ENCODE data around the gene NKAIN1. TPM values are rescaled to one million over a fixed set of nuclear protein-coding genes. Genes with fewer than 3 reads are reported as not detected.
A peak's percentile ranks its signal among the peaks of the same experiment; 100 is the strongest.
"Not testable (repeated sequence)": the region's sequence is repeated elsewhere in the genome, so short reads cannot be mapped to it uniquely, and the experiment has no call there.

The NKAIN1 gene
- total RNA-seq, 1 experiment from 2014 or later: not detected

DNA sequence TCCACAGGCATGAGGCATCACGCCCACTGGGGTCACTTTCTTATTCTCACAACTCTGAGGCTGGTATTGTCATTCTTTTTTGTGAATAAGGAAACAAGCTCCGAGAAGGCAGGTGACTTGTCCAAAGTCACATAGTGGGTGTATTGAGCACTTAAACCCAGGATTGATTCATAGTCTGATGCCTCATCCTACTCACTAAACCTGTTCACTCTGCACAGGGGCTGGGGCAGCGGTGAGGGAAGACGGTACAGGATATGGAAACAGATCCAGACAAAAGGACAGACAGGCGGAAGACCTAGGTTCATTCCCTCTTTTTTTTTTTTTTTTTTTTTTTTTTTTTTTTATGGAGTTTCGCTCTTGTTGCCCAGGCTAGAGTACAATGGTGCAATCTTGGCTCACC is 56.6 kb downstream of the NKAIN1 start:
- Mint-ChIP-seq H3K36me3 (ENCODE audit: insufficient read depth, unreplicated experiment) (peaks cover 4% of the 10 kb centered on the region), H3K27me3 (ENCODE audit: unreplicated experiment) (peaks cover 72% of the 10 kb centered on the region), H3K4me1 (ENCODE audit: low read depth, unreplicated experiment) (no peaks in the 10 kb centered on the region), H3K9me3 (ENCODE audit: low read depth, unreplicated experiment) (no peaks in the 10 kb centered on the region), H3K27ac (ENCODE audit: unreplicated experiment) (no peak overlapping the region), H3K4me3 (ENCODE audit: low read depth, unreplicated experiment) (no peak overlapping the region)
- no peak for DNase-seq
- CTCF ChIA-PET: interaction anchor here (0.7 to 2.2 kb wide), 5 partner anchors 192 to 462 kb away, joined by 3 to 5 read pairs (median 3); partner anchors contain the start of gene PEF1
- TF ChIP-seq, protein P1, sequence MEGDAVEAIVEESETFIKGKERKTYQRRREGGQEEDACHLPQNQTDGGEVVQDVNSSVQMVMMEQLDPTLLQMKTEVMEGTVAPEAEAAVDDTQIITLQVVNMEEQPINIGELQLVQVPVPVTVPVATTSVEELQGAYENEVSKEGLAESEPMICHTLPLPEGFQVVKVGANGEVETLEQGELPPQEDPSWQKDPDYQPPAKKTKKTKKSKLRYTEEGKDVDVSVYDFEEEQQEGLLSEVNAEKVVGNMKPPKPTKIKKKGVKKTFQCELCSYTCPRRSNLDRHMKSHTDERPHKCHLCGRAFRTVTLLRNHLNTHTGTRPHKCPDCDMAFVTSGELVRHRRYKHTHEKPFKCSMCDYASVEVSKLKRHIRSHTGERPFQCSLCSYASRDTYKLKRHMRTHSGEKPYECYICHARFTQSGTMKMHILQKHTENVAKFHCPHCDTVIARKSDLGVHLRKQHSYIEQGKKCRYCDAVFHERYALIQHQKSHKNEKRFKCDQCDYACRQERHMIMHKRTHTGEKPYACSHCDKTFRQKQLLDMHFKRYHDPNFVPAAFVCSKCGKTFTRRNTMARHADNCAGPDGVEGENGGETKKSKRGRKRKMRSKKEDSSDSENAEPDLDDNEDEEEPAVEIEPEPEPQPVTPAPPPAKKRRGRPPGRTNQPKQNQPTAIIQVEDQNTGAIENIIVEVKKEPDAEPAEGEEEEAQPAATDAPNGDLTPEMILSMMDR (IDR thresholded peaks at IDR 0.05; ENCODE audit: unreplicated experiment): no peak
- no TSS peak for BruUV-seq (replicated peaks)
- intact Hi-C loops (cut with micrococcal nuclease; ENCODE audit: unreplicated experiment): no loop called here

DNA sequence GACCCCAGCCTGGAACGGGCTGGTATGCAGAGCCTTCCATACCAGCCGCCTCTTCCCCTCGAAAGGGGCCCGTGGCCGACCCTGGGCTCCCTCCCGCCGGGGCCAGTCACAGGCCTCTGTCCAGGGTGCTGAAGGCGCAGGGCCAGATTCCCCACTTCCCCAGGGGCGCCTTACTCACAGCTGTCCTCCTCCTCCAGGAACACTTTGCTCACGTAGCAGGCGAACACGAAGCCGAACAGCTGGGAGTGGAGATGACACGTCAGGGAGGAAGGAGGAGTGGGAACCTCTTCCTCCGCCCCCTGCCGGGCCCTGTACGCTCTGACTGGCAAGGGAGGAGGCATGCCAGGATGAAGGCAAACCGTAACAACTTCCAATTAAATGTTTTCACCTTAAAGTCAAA is 57.3 kb downstream of the NKAIN1 start:
- peak; percentile 84 for DNase-seq
- no TSS peak for BruUV-seq (replicated peaks)
- CTCF ChIA-PET: interaction anchor here (0.7 to 2.4 kb wide), 2 partner anchors 11 to 240 kb away, joined by 3 to 9 read pairs; no protein-coding TSS in a partner anchor
- TF ChIP-seq, protein P1 (IDR thresholded peaks at IDR 0.05; ENCODE audit: unreplicated experiment): peak; percentile 31
- H3K27ac Mint-ChIP-seq (ENCODE audit: unreplicated experiment): no peak overlapping the region
- no peaks in the 10 kb centered on the region for H3K4me1 Mint-ChIP-seq (ENCODE audit: low read depth, unreplicated experiment)
- H3K9me3 Mint-ChIP-seq (ENCODE audit: low read depth, unreplicated experiment): no peaks in the 10 kb centered on the region
- intact Hi-C loops (cut with micrococcal nuclease; ENCODE audit: unreplicated experiment): no loop called here
- peaks cover 72% of the 10 kb centered on the region for H3K27me3 Mint-ChIP-seq (ENCODE audit: unreplicated experiment)
- peak overlapping the region; percentile 44 for H3K4me3 Mint-ChIP-seq (ENCODE audit: low read depth, unreplicated experiment)
- H3K36me3 Mint-ChIP-seq (ENCODE audit: insufficient read depth, unreplicated experiment): peaks cover 4% of the 10 kb centered on the region

DNA sequence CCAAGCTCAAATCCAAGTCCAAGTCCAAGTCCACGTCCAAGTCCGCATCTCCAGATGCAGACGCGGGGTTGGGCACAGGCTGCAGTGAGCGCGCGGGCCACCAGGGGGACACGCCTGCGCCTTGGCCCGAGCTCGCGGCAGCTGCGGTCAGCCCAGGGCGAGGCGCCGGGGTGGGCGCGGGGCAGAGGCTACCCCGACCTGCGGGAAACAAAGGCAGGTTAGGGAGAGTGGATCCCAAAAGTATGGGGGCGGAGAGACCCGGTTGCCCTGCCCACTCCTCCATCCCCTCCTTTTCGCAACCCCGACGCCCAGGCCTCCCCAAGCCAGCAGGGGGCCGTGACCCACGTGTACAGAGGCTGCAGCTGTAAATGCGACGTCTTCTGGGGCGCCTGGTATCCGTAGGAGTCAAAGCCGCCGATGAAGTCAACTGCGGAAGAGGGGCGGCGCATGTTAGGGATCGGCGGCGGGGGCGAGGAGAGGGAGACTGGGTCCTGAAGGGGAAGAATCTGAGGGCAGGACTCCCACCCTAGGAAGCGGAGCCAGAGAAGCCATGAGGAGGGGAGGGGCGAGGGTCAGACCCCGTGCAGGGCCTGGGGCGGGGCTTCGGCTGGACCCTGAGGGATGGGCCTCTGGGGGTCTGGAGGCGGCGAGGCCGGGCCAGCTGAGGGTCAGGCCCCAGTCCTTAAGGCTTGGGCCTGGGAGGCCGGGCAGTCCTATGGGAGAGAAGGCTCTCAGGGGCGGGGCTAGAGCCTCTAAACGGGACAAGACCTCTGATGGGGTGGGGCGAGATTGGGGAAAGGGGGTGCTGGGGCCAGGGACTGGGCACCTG is 58.0 kb downstream of the NKAIN1 start:
- intact Hi-C loops (cut with micrococcal nuclease; ENCODE audit: unreplicated experiment): no loop called here
- BruUV-seq (replicated peaks): no TSS peak
- H3K9me3 Mint-ChIP-seq (ENCODE audit: low read depth, unreplicated experiment): no peaks in the 10 kb centered on the region
- peaks cover 70% of the 10 kb centered on the region for H3K27me3 Mint-ChIP-seq (ENCODE audit: unreplicated experiment)
- TF ChIP-seq, protein P1 (IDR thresholded peaks at IDR 0.05; ENCODE audit: unreplicated experiment): peak; percentile 84
- H3K36me3 Mint-ChIP-seq (ENCODE audit: insufficient read depth, unreplicated experiment): peaks cover 4% of the 10 kb centered on the region
- CTCF ChIA-PET: interaction anchor here (0.5 to 2.4 kb wide), 4 partner anchors 11 to 607 kb away, joined by 3 to 9 read pairs (median 3); no protein-coding TSS in a partner anchor
- H3K4me3 Mint-ChIP-seq (ENCODE audit: low read depth, unreplicated experiment): peak overlapping the region; percentile 44
- H3K27ac Mint-ChIP-seq (ENCODE audit: unreplicated experiment): no peak overlapping the region
- no peaks in the 10 kb centered on the region for H3K4me1 Mint-ChIP-seq (ENCODE audit: low read depth, unreplicated experiment)
- DNase-seq: peak; percentile 79

DNA sequence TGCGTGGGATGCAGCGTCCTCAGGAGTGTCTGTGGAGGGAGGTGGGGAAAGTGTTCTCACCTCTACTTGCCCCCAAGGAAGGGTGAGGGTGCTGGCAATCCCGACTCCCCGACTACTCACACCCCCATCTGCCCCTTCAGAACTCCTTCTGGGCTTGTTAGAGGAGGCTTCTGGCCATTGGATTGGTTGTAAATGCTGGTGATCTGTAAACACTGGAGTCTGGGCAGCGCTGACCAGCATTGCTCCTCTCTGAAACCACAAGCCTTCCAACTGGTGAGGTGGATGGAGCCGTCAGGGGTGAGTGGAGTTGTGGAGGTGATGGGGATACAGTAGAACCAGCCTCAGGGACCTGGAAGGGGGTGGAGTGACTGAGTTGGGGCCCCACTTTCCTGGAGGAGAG is 59.3 kb downstream of the NKAIN1 start:
- H3K4me1 Mint-ChIP-seq (ENCODE audit: low read depth, unreplicated experiment): no peaks in the 10 kb centered on the region
- H3K27ac Mint-ChIP-seq (ENCODE audit: unreplicated experiment): no peak overlapping the region
- TF ChIP-seq, protein P1 (IDR thresholded peaks at IDR 0.05; ENCODE audit: unreplicated experiment): no peak
- CTCF ChIA-PET: interaction anchor here (1.5 to 2.4 kb wide), 3 partner anchors 9 to 117 kb away, joined by 3 to 9 read pairs (median 3); no protein-coding TSS in a partner anchor
- H3K4me3 Mint-ChIP-seq (ENCODE audit: low read depth, unreplicated experiment): no peak overlapping the region
- H3K36me3 Mint-ChIP-seq (ENCODE audit: insufficient read depth, unreplicated experiment): peaks cover 4% of the 10 kb centered on the region
- no peaks in the 10 kb centered on the region for H3K9me3 Mint-ChIP-seq (ENCODE audit: low read depth, unreplicated experiment)
- BruUV-seq (replicated peaks): no TSS peak
- H3K27me3 Mint-ChIP-seq (ENCODE audit: unreplicated experiment): peaks cover 64% of the 10 kb centered on the region
- intact Hi-C loops (cut with micrococcal nuclease; ENCODE audit: unreplicated experiment): no loop called here
- no peak for DNase-seq

GRCh38 chr1:31176291-31176690 is 63.4 kb downstream of the NKAIN1 start:
- H3K4me3 Mint-ChIP-seq (ENCODE audit: low read depth, unreplicated experiment); H3K4me1 Mint-ChIP-seq (ENCODE audit: low read depth, unreplicated experiment); DNase-seq; intact Hi-C loops (cut with micrococcal nuclease; ENCODE audit: unreplicated experiment); H3K9me3 Mint-ChIP-seq (ENCODE audit: low read depth, unreplicated experiment); BruUV-seq (replicated peaks); H3K36me3 Mint-ChIP-seq (ENCODE audit: insufficient read depth, unreplicated experiment); H3K27ac Mint-ChIP-seq (ENCODE audit: unreplicated experiment); CTCF ChIA-PET: not testable (repeated sequence)
- H3K27me3 Mint-ChIP-seq (ENCODE audit: unreplicated experiment): peaks cover 43% of the 10 kb centered on the region

All from Calu3 (cell line).